Nephron progenitor cell (in vitro differentiated cells): Measurements from ENCODE around the gene RNF6.

Experiments
- DNase-seq: peaks from one replicate; pipeline ENCODE4 v3.0.0; 2021
- H3K27ac Mint-ChIP-seq: 2 replicates; pipeline ENCODE4 v1.8.0; 2021; ENCODE audit warnings: mild to moderate bottlenecking, moderate library complexity, mixed read lengths
- H3K27me3 Mint-ChIP-seq: 2 replicates; pipeline ENCODE4 v1.8.0; 2021; ENCODE audit warnings: mild to moderate bottlenecking, low read depth, mixed read lengths; ENCODE audit not compliant: poor library complexity
- H3K36me3 Mint-ChIP-seq: 2 replicates; pipeline ENCODE4 v1.8.0; 2021; ENCODE audit warnings: low read depth, mixed read lengths
- H3K4me1 Mint-ChIP-seq: 2 replicates; pipeline ENCODE4 v1.8.0; 2021; ENCODE audit warnings: mixed read lengths
- H3K4me3 Mint-ChIP-seq: 2 replicates; pipeline ENCODE4 v1.8.0; 2021; ENCODE audit warnings: mild to moderate bottlenecking, moderate library complexity, mixed read lengths
- H3K9me3 Mint-ChIP-seq: 2 replicates; pipeline ENCODE4 v1.8.0; 2021; ENCODE audit warnings: mild to moderate bottlenecking, moderate library complexity, mixed read lengths
- CTCF ChIP-seq: fragments of 200-600 bp; sonication (generic); IDR thresholded peaks from 2 replicates; pipeline ENCODE4 v1.5.0; 2021; ENCODE audit warnings: antibody characterized with exemption

RNF6 gene

GRCh38 chr13:26249551-26249950 is 27.4 kb upstream of the RNF6 start:
- Mint-ChIP-seq H3K27me3 (peaks cover 11% of the 10 kb centered on the region), H3K4me3 (no peak overlapping the region), H3K9me3 (no peaks in the 10 kb centered on the region), H3K4me1 (peaks cover 11% of the 10 kb centered on the region), H3K27ac (no peak overlapping the region), H3K36me3 (no peaks in the 10 kb centered on the region)
- TF ChIP-seq CTCF: no peak
- DNase-seq: no peak

GRCh38 chr13:26247608-26248007 is 25.5 kb upstream of the RNF6 start:
- peaks cover 13% of the 10 kb centered on the region for H3K9me3 Mint-ChIP-seq
- TF ChIP-seq CTCF: no peak
- no peak overlapping the region for H3K4me3 Mint-ChIP-seq
- H3K27ac Mint-ChIP-seq: no peak overlapping the region
- H3K27me3 Mint-ChIP-seq: peaks cover 17% of the 10 kb centered on the region
- DNase-seq: no peak
- peaks cover 7% of the 10 kb centered on the region for H3K4me1 Mint-ChIP-seq
- no peaks in the 10 kb centered on the region for H3K36me3 Mint-ChIP-seq

- peaks cover 19% of the 10 kb centered on the region for H3K9me3 Mint-ChIP-seq
- no peak for DNase-seq
- no peak for TF ChIP-seq CTCF
- H3K27ac Mint-ChIP-seq: no peak overlapping the region
- peaks cover 22% of the 10 kb centered on the region for H3K27me3 Mint-ChIP-seq
- H3K4me3 Mint-ChIP-seq: no peak overlapping the region
- no peaks in the 10 kb centered on the region for H3K36me3 Mint-ChIP-seq
- H3K4me1 Mint-ChIP-seq: peaks cover 7% of the 10 kb centered on the region
Observed at GRCh38 chr13:26247011-26247410, 24.9 kb upstream of the RNF6 start.

- no peak for TF ChIP-seq CTCF
- peaks cover 24% of the 10 kb centered on the region for H3K9me3 Mint-ChIP-seq
- H3K27ac Mint-ChIP-seq: no peak overlapping the region
- no peak for DNase-seq
- H3K4me1 Mint-ChIP-seq: peaks cover 7% of the 10 kb centered on the region
- no peak overlapping the region for H3K4me3 Mint-ChIP-seq
- H3K36me3 Mint-ChIP-seq: no peaks in the 10 kb centered on the region
- H3K27me3 Mint-ChIP-seq: peaks cover 19% of the 10 kb centered on the region
Observed at GRCh38 chr13:26246154-26246553, 24.0 kb upstream of the RNF6 start.

- H3K27me3 Mint-ChIP-seq: peaks cover 16% of the 10 kb centered on the region
- no peak overlapping the region for H3K4me3 Mint-ChIP-seq
- H3K27ac Mint-ChIP-seq: no peak overlapping the region
- no peak for TF ChIP-seq CTCF
- H3K4me1 Mint-ChIP-seq: no peaks in the 10 kb centered on the region
- H3K9me3 Mint-ChIP-seq: peaks cover 2% of the 10 kb centered on the region
- no peak for DNase-seq
- no peaks in the 10 kb centered on the region for H3K36me3 Mint-ChIP-seq
Observed at GRCh38 chr13:26236296-26236695, 14.2 kb upstream of the RNF6 start.

GRCh38 chr13:26230703-26231102 is 8.6 kb upstream of the RNF6 start:
- peak overlapping the region; percentile 42 for H3K27ac Mint-ChIP-seq
- H3K27me3 Mint-ChIP-seq: peaks cover 23% of the 10 kb centered on the region
- no peak overlapping the region for H3K4me3 Mint-ChIP-seq
- no peaks in the 10 kb centered on the region for H3K4me1 Mint-ChIP-seq
- peaks cover 2% of the 10 kb centered on the region for H3K9me3 Mint-ChIP-seq
- H3K36me3 Mint-ChIP-seq: no peaks in the 10 kb centered on the region
- TF ChIP-seq CTCF: no peak
- no peak for DNase-seq
